HG03565 (cell line): ENCODE measurements around the gene SYVN1.
"Not testable (repeated sequence)": the region's sequence is repeated elsewhere in the genome, so short reads cannot be mapped to it uniquely, and the experiment has no call there.

Experiments used
- ATAC-seq: cut with Tn5 transposase; IDR thresholded peaks from one replicate; pipeline ENCODE4 v1.9.1; 2021; ENCODE audit warnings: mild to moderate bottlenecking, moderate library complexity; ENCODE audit not compliant: unreplicated experiment

The SYVN1 gene

DNA sequence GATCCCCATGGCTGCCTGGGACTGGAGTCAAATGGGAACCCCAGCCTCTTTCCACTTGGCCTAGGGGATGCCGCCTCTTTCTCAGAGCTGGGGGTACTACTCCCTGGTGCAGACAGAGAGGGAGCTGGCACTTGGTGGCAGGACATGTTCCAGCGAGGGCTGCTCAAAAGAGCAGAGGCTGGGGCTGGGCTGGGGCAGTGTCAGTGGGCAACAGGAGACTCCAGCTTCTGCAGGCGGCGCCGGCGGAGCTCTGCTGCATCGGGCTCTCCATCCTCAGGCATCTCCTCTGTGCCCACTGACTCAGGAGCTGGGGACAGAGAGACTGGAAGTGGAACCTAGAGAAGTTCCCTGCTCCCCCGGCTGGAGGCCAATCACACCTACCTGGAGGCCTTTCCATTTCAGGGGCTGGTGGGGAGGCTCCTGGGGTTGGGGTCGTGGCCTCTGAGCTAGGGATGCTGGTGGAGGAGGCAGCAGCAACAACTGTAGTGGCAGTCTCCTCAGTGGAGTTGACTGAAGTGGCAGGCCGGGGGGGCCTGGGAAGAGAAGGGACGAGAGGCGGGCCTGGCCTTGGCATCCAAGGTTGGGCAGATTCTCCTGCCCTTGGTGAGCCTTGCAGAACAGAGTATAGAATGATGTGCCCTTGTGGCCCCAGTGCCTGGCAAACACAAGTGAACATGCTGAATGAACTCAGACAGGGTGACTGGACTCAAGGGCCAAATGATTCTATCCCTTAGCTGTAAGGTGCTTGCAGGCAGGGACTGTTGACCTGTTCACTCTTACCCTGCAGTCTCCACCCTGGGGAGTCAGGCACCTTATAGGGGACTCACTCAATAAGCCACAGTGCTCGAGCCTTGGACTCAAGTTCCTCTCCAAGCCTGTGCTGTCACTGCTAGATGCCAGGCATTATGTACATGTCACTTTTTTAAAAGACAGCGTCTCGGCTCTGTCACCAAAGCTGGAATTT, 5.9 kb downstream of the SYVN1 start:
- no peak for ATAC-seq

- no peak for ATAC-seq
Observed at GRCh38 chr11:65127473-65128181, 6.7 kb downstream of the SYVN1 start.

GRCh38 chr11:65126624-65127274, 7.6 kb downstream of the SYVN1 start:
- no peak for ATAC-seq

GRCh38 chr11:65125197-65126056, 8.9 kb downstream of the SYVN1 start:
- ATAC-seq, result no peak

DNA sequence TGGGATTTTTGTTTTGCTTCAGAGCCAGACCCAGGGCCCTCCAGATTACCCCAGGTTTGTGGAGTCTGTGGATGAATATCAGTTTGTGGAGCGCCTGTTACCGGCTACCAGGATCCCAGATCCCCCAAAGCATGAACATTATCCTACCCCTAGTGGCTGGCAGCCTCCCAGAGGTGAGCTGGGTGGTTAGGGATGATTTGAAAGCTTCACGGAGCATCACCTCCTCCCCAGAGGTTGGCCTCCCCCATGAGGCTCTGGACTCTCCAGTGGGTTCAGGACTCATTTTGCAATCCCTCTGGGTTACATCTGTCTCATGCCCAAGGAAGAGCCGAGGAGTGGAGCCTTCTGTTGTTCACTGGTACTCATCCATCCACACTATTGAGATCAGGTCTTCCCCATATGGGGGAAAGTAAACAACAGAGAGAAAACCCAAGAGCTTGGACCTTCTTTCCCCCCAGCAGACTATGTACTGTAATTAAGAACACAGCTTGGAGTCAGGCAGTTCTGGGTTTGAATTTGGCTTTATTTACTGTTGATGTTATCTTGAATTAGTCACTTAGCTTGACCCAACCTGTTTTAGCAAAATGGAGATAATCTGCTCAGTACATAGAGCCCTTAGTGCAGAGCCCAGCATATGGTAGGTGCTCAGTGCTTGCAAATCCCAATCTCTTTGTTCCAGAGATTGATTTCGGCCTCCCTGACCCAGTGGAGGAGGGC, 9.7 kb downstream of the SYVN1 start:
- ATAC-seq, result no peak

- ATAC-seq, result peak; percentile 59
Observed at GRCh38 chr11:65121865-65122696, 12.2 kb downstream of the SYVN1 start, which contains the start of the genes FAU and MRPL49. Gene FAU, minus strand, starts transcription at chr11:65122134. Its CDS starts 321 bp downstream, at chr11:65121813. Gene MRPL49, plus strand, starts transcription at chr11:65122321. Its CDS starts 26 bp downstream, at chr11:65122347.

DNA sequence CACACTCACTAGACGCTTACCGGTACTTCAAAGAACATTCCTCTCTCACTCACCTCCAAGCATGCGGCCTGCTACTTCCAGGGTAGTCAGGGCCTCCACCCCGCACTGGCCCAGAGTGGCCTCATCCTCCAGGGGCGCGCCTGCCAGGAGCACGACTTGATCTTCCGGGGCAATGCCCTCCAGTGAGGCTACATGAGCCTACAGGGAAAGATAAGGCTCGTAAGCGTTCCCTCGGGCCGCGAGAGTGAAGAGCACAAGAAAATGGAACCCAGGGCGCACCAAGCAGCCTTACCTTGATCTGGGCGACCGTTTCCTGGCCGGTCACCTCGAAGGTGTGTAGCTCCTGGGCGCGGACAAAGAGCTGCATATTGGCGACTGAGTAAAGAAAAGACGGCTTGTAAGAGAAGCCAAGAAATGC, 12.9 kb downstream of the SYVN1 start:
- ATAC-seq, result no peak

DNA sequence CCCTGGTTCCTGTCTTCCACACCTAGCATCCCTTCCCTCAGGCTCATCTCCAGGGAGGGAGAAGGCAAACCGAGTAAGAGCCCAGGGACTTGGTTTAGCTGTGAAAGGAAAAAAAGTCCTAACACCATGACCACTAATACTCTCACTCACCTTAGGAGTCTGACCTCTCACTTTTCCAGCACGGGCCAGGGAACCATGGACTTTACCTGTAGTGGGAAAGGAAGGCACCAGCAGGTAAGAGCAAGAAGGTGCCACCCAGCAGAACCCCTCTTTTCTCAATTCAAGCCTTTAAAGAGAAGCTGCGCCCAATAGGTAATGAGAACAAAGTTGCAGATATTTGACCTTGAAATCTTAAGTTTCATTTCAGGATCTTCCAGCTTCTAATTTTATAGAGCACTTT, 13.5 kb downstream of the SYVN1 start:
- ATAC-seq, result no peak

DNA sequence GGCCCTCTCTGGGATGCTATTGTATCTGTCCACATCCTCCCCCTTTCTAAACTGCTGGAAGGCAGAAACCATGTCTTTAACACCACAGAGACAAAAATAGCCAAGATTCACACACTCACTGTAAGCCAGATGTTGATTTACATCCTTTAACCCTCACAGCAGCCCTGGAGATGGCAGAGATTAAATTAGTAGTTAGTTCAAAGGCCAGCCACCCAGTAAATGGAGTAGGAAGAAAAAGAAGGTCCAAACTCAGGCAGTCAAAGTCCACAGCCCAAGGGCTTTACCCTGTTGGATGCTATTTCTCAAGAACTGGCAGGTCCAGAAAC, 14.7 kb downstream of the SYVN1 start:
- ATAC-seq, result no peak

DNA sequence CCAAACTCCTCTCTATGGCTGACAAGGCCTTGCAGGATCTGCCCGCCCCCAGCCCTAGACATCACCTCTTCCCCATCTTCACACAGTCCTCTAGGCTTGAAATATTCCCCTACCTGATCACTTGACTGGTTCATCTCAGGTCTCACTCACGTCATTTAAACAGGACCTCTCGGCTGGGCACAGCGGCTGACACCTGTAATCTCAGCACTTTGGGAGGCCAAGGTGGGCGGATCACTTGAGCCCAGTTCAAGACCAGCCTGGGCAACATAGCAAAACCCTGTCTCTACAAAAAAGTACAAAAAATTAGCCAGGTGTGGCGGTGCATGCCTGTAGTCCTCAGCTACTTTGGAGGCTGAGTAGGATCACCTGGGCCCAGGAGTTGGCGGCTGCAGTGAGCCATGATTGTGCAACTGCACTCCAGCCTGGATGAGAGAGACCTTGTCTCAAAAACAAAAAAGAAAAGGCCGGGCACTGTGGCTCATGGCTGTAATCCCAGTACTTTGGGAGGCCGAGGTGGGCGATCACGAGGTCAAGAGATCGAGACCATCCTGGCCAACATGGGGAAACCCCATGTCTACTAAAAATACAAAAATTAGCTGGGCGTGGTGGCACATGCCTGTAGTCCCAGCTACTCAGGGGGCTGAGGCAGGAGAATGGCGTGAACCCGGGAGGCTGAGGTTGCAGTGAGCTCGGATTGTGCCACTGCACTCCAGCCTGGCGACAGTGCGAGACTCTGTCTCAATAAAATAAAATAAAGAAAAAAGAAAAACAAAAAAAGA, 15.2 kb downstream of the SYVN1 start:
- not testable (repeated sequence) for ATAC-seq

- no peak for ATAC-seq
Observed at GRCh38 chr11:65118097-65118837, 16.1 kb downstream of the SYVN1 start.

DNA sequence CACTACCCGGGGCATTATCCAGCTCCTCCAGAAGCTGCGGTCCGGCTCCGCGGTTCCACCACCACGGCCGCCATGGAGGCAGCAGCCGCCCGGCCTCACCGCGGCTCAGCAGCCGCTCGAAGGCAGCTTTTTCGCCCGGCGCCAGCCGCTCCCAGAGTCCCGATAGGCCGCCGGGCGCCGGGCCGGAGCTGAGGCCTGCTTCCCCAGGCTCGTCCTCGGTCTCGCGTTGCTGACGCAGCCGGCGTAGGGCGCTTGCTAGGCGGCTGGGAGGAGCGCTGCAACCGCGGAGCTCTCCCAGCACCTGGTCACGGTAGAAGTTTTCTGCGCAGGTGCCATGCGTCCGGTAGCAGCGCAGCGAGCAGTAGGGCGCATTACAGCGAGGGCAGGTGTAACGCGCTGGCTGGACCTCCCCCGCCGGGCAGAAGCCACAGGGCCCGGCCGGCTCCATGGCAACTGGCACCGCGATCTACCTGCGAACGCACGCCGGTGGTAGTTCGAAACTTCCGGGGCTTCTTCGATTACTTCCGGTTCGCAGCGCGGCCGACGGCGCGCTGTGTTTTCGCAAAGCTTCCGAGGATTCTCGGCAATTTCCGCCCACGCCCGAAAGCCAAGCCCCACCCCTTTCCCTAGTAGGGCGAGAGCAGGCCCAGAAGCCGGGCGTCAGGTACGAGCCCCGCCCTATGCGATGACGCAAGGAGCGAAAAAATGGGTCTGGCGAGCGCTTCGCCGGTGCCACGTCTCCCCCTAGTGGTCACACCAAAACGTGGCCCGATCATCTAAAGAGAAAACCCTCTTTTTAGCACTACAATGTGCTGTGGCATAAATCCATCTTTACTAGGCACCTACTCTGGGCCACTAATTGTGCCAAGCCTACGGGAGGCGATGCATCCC, 16.9 kb downstream of the SYVN1 start, which contains the start of gene ZNHIT2:
TSS of gene ZNHIT2 (minus strand) at position 496 of the 891 bp plus-strand sequence. CDS start at position 448, 48 bp downstream.
- peak; percentile 48 for ATAC-seq

GRCh38 chr11:65116370-65117205, 17.7 kb downstream of the SYVN1 start:
- ATAC-seq, result no peak

- ATAC-seq, result no peak
Observed at GRCh38 chr11:65115361-65116082, 18.8 kb downstream of the SYVN1 start.
